ENCODE data around the gene ATAD1.
"Not testable (repeated sequence)": the region's sequence is repeated elsewhere in the genome, so short reads cannot be mapped to it uniquely, and the experiment has no call there.

ATAD1 gene

DNA sequence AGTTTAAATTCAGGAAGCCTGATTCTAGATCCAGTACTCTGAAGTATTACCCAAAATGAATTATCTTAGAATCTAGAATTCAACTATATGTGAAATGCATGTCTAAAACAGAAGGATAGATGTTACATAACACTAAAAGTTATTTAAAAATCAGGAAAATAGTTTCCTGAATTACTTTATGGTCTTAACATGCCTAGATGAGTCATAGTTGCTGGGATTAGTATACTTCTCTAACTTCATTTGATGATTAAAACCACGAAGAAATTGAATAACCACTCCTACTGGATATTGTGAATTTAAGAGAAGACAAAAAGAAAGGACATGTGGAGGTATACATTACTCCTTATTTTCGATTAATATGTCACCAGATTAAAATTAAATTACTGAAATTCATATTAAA is 65.5 kb downstream of the ATAD1 start:
- no peak for DNase-seq

GRCh38 chr10:87751274-87751673 is 66.8 kb downstream of the ATAD1 start:
- no peak for DNase-seq

GRCh38 chr10:87750817-87751216 is 67.2 kb downstream of the ATAD1 start:
- DNase-seq: no peak

GRCh38 chr10:87750001-87750671 is 67.9 kb downstream of the ATAD1 start:
- DNase-seq: no peak

DNA sequence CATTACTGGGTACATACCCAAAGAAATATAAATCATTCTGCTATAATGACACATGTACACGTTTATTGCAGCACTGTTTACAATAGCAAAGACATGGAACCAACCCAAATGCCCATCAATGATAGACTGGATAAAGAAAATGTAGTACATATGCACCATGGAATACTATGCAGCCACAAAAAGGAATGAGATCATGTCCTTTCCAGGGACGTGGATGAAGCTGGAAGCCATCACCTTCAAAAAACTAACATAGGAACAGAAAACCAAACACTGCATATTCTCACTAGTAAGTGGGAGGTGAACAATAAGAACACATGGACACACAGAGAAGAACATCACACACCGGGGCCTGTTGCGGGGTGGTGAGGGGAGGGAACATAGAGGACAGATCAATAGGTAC is 69.8 kb downstream of the ATAD1 start:
- DNase-seq: not testable (repeated sequence)

DNA sequence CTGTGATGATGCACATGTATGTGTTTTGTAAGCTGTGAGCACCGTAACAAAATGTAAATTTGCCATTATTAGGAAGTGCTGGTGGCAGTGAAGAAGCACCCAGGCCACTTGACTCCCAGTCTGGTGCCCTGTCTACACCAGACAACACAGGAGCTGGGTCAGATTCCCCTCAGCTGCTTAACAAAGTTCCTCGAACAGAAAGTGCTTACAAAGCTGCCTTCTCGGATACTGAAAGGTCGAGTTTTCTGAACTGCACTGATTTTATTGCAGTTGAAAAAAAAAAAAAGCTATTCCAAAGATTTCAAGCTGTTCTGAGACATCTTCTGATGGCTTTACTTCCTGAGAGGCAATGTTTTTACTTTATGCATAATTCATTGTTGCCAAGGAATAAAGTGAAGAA is 71.1 kb downstream of the ATAD1 start:
- no peak for DNase-seq

DNA sequence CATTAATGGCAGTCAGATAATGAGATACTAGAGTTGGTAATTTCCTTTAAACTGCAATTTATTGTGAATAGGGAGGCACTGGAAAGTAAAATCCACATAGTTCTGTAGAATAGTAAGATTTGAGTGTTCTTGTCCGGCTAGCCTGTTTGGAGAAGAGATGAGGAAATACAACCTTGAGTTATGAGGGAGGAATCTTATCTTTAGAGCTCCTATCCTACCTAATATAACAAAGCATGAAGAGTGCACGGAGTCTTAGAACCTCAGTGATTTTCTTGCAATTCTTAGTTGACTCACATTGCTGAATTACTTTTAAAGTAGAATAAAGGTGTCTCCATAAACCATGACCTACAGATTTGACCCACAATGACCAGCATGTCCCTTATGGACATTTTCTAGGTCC is 73.4 kb downstream of the ATAD1 start:
- DNase-seq: no peak

DNA sequence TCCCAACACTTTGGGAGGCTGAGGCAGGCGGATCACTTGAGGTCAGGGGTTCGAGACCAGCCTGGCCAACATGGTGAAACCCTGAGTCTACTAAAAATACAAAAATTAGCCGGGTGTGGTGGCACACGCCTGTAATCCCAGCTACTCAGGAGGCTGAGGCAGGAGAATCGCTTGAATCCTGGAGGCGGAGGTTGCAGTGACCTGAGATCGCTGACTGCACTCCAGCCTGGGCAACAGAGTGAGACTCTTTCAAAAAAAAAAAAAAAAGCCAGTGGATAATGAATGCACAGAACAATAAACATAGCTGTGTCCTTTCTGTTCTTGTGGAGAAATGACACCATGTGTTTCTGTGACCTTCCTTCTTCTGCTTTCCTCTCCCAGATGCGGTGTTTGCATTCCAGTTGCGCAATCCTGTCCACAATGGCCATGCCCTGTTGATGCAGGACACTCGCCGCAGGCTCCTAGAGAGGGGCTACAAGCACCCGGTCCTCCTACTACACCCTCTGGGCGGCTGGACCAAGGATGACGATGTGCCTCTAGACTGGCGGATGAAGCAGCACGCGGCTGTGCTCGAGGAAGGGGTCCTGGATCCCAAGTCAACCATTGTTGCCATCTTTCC is 74.9 kb downstream of the ATAD1 start:
- not testable (repeated sequence) for DNase-seq

DNA sequence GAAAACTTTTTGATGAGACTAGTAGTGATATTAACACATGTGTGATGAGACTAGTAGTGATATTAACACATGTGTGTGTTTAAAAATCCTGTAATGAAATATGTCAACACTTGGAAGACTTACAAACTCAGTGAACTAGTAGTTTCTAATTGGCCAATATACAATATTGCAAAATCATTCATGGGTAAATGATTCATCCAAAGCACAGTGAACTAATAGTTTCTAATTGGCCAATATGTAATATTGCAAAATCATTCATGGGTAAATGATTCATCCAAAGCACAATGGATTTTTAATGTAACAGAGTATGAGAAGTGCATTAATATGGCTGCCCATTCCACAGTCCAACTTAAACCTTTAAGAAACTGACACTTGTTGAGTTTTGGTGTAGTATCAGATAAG is 77.8 kb downstream of the ATAD1 start:
- no peak for DNase-seq

DNA sequence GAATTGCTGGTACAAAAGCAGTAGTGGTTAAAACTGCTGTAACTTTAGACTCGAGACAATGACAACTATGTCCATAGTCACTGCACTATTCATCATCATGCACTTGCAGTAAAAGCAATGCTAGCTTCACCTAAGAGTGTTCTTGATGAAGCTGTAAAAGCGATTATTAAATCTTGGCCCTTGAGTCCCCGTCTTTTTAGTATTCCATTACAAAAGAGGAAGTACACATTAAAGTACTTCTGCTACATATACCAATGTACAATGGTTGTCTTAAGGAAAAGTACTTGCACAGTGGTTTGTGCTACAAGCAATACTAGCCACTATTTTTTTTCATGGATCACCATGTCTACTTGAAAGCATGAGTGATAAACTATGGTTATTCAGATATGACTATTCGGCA is 78.3 kb downstream of the ATAD1 start:
- DNase-seq: no peak

DNA sequence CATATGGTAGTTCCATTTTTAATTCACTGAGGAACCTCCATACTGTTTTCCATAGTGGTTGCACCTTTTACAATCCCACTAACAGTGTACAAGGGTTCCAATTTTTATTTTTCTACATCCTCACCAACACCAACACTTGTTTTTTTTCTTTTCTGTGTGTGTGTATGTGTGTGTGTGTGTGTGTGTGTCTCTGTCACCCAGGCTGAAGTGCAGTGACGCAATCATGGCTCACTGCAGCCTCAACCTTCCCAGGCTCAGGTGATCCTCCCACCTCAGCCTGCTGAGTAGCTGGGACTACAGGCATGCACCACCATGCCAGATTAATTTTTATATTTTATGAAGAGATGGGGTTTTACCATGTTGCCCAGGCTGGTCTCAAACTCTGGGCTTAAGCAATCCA is 79.8 kb downstream of the ATAD1 start:
- DNase-seq: not testable (repeated sequence)

- no peak for DNase-seq
These were observed 82.8 kb downstream of the ATAD1 start for GRCh38 chr10:87734987-87735827.

- no peak for DNase-seq
These were observed 84.9 kb downstream of the ATAD1 start for GRCh38 chr10:87733081-87733480.

DNA sequence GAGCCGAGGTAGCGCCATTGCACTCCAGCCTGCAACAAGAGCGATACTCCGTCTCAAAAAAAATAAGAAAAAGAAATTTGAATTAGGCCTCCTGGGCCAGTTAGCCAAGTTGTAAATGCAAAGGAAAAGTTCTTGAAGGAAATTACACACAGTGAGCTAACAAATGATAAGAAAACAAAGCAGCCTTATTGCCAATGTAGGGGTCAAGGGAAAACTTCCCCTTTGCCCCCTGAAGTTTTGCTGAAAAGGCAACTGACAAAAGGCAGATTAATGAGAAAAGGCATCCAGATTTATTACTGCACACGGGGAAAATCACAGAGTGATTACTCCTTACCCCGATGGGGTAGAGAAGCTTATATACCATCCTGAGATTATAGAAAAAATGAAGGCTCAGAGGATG is 88.1 kb downstream of the ATAD1 start:
- DNase-seq: no peak

DNA sequence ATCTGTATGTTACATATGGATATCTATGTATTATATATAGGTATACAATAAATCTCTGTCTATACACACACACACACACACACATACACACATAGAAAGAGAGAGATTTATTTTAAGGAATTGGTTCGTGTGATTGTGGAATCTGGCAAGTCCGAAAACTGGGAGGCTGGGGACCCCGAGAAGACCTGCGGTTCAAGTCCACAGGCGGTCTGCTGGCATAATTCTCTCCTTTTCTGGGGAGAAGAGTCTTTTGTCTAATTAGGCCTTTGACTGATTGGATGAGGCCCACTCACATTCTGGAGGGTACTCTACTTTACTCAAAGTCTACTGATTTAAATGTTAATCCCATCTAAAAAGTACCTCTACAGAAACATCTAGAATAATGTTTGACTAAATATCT is 93.2 kb downstream of the ATAD1 start:
- no peak for DNase-seq

DNA sequence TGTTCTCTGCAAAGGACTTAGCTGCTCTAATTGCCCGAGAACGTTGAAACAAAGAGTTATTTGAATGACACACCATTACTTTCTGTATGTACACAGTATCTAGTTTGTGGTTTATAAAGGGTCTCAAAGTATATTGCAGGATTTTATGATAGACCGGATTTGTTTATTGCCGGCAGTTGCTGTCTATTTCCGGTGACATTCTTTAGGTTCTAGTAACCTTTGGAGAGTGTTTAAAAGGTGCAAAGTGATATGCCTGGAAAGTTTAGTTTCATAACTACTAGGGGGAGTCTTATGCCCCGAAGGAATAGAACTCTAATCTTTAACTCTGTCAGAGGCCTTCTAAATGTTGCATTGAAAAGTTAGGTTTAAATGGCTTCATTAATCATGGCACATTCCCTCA is 94.5 kb downstream of the ATAD1 start:
- no peak for DNase-seq

GRCh38 chr10:87722716-87723115 is 95.3 kb downstream of the ATAD1 start:
- DNase-seq: no peak

- DNase-seq: no peak
These were observed 96.2 kb downstream of the ATAD1 start for GRCh38 chr10:87721781-87722180.

- DNase-seq: no peak
These were observed 97.4 kb downstream of the ATAD1 start for GRCh38 chr10:87720665-87721064.

- DNase-seq: no peak
These were observed 101.7 kb downstream of the ATAD1 start for GRCh38 chr10:87716348-87716670.

- no peak for DNase-seq
These were observed 102.3 kb downstream of the ATAD1 start for GRCh38 chr10:87715552-87716347.

DNA sequence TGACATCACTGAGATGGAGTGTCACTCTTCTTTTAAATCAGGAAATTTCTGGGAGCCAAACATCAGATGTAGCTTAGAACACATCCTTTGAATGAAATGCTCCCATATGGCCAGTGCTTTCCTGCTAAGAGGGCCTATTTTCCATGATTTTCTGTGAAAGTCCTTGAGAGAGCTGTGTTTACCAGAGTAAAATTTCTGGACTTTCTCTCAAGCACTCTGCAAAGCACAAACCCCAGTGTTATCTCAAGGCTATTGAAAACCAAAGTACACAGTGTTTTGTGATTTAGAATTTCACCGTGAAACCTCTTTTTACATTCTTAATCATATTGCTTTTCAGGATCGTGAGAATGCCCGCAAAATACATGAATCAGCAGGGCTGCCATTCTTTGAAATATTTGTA is 104.3 kb downstream of the ATAD1 start:
- no peak for DNase-seq

DNA sequence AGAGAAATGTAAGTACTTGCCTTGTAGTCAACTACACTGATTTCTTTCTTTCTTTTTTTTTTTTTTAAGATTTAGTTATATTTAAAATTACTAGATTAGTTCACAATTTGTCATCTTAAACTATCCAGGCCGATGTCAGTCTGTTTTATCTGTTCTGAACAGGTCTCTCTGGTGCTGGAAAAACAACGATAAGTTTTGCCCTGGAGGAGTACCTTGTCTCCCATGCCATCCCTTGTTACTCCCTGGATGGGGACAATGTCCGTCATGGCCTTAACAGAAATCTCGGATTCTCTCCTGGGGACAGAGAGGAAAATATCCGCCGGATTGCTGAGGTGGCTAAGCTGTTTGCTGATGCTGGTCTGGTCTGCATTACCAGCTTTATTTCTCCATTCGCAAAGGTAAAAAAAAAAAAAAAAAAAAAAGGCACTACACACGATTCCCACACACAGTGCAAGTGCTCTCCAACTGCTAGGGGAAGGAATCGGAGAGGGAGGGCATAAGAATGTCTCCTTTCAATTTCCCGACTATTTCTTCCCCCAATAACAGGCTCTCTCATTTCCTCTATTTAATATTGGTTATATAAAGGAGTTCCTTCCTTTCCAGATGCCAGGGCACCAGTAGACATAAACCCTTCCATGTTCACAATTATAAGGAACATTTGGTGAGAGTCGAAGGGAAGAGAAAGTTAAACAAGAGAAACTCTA is 105.0 kb downstream of the ATAD1 start:
- DNase-seq: no peak
